ENCODE measurements around the gene NCR3LG1. TPM values are rescaled to one million over a fixed set of nuclear protein-coding genes. Genes with fewer than 3 reads are reported as not detected.

Gene NCR3LG1
- total RNA-seq, 1 donor from 2014 or later: 1.1 TPM

GRCh38 chr11:17395978-17396377, 44.4 kb downstream of the NCR3LG1 start:
- DNase-seq: no peak
- Mint-ChIP-seq H3K27ac (no peak overlapping the region), H3K27me3 (no peaks in the 10 kb centered on the region), H3K4me3 (no peak overlapping the region), H3K9me3 (no peaks in the 10 kb centered on the region), H3K4me1 (peaks cover 23% of the 10 kb centered on the region), H3K36me3 (ENCODE audit: low read depth) (no peaks in the 10 kb centered on the region)
- ATAC-seq (ENCODE audit: low read depth): no peak
- intact Hi-C loops (cut with micrococcal nuclease): no loop called here
- CTCF ChIA-PET: no interaction called here
- TF ChIP-seq, protein P1, sequence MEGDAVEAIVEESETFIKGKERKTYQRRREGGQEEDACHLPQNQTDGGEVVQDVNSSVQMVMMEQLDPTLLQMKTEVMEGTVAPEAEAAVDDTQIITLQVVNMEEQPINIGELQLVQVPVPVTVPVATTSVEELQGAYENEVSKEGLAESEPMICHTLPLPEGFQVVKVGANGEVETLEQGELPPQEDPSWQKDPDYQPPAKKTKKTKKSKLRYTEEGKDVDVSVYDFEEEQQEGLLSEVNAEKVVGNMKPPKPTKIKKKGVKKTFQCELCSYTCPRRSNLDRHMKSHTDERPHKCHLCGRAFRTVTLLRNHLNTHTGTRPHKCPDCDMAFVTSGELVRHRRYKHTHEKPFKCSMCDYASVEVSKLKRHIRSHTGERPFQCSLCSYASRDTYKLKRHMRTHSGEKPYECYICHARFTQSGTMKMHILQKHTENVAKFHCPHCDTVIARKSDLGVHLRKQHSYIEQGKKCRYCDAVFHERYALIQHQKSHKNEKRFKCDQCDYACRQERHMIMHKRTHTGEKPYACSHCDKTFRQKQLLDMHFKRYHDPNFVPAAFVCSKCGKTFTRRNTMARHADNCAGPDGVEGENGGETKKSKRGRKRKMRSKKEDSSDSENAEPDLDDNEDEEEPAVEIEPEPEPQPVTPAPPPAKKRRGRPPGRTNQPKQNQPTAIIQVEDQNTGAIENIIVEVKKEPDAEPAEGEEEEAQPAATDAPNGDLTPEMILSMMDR (IDR thresholded peaks at IDR 0.05): no peak
- POLR2A ChIA-PET: no interaction called here

GRCh38 chr11:17396598-17397310, 45.2 kb downstream of the NCR3LG1 start:
- Mint-ChIP-seq H3K36me3 (ENCODE audit: low read depth) (no peaks in the 10 kb centered on the region), H3K27ac (no peak overlapping the region), H3K4me3 (no peak overlapping the region), H3K27me3 (no peaks in the 10 kb centered on the region), H3K9me3 (no peaks in the 10 kb centered on the region), H3K4me1 (peaks cover 17% of the 10 kb centered on the region)
- CTCF ChIA-PET: no interaction called here
- no peak for ATAC-seq (ENCODE audit: low read depth)
- POLR2A ChIA-PET: no interaction called here
- intact Hi-C loops (cut with micrococcal nuclease): no loop called here
- TF ChIP-seq, protein P1 (IDR thresholded peaks at IDR 0.05): no peak
- DNase-seq: no peak

GRCh38 chr11:17397311-17398002, 45.9 kb downstream of the NCR3LG1 start:
- Mint-ChIP-seq H3K4me3 (no peak overlapping the region), H3K27me3 (no peaks in the 10 kb centered on the region), H3K36me3 (ENCODE audit: low read depth) (no peaks in the 10 kb centered on the region), H3K9me3 (no peaks in the 10 kb centered on the region), H3K4me1 (peaks cover 16% of the 10 kb centered on the region), H3K27ac (no peak overlapping the region)
- intact Hi-C loops (cut with micrococcal nuclease): no loop called here
- ChIA-PET POLR2A (no interaction called here), CTCF (interaction anchor here (1.1 kb wide), 1 partner anchor 9 kb away, joined by 5 read pairs; the partner anchor contains the start of gene KCNJ11)
- ATAC-seq (ENCODE audit: low read depth) (no peak), DNase-seq (no peak)
- TF ChIP-seq, protein P1 (IDR thresholded peaks at IDR 0.05): no peak

GRCh38 chr11:17399236-17399635, 47.6 kb downstream of the NCR3LG1 start:
- CTCF ChIA-PET: no interaction called here
- H3K9me3 Mint-ChIP-seq: no peaks in the 10 kb centered on the region

More at GRCh38 chr11:17399236-17399635, 47.6 kb downstream of the NCR3LG1 start:
- TF ChIP-seq, protein P1 (IDR thresholded peaks at IDR 0.05): no peak
- Mint-ChIP-seq H3K27me3 (no peaks in the 10 kb centered on the region), H3K4me1 (peaks cover 16% of the 10 kb centered on the region), H3K36me3 (ENCODE audit: low read depth) (no peaks in the 10 kb centered on the region), H3K27ac (no peak overlapping the region), H3K4me3 (no peak overlapping the region)
- no peak for DNase-seq
- no peak for ATAC-seq (ENCODE audit: low read depth)
- intact Hi-C loops (cut with micrococcal nuclease): no loop called here
- POLR2A ChIA-PET: no interaction called here

All from activated B cell treated with CpG ODN at 0.5 μM for 24 hours (primary cell).